HEK293T (cell line): Measurements from ENCODE around the gene BLVRA.
"Not testable (repeated sequence)": the region's sequence is repeated elsewhere in the genome, so short reads cannot be mapped to it uniquely, and the experiment has no call there.

Source experiments
- CTCF ChIA-PET: fragments of 350-600 bp; formaldehyde crosslinking; extraction: SDS; loops from one replicate; lab custom pipeline; 2021; ENCODE audit warnings: antibody characterized with exemption, inconsistent platforms; lab: Yijun Ruan, JAX
- POLR2A ChIA-PET: fragments of 350-600 bp; formaldehyde crosslinking; extraction: SDS; loops from one replicate; lab custom pipeline; 2020; ENCODE audit warnings: antibody characterized with exemption, inconsistent platforms; lab: Yijun Ruan, JAX
- DNase-seq: peaks from one replicate; pipeline ENCODE4 v3.0.0; 2012; ENCODE audit warnings: mixed read lengths; ENCODE audit errors: extremely low spot score
- ARNT ChIP-seq: fragments of 450-650 bp; IDR thresholded peaks from 2 replicates; pipeline ENCODE4 v1.6.1; 2017; ENCODE audit warnings: mild to moderate bottlenecking
- BHLHE40 ChIP-seq: fragments of 450-650 bp; IDR thresholded peaks from 2 replicates; pipeline ENCODE4 v1.6.1; 2016; ENCODE audit warnings: mild to moderate bottlenecking, moderate library complexity, borderline replicate concordance
- CTBP1 ChIP-seq: fragments of 450-650 bp; IDR thresholded peaks from 2 replicates; pipeline ENCODE4 v1.6.1; 2016; ENCODE audit warnings: borderline replicate concordance
- ELF4 ChIP-seq: fragments of 450-650 bp; IDR thresholded peaks from 2 replicates; pipeline ENCODE4 v1.6.1; 2017; ENCODE audit warnings: antibody characterized with exemption
- FOXA1 ChIP-seq: fragments of 450-650 bp; IDR thresholded peaks from 2 replicates; pipeline ENCODE4 v1.6.1; 2016; ENCODE audit warnings: mild to moderate bottlenecking
- FOXK2 ChIP-seq: fragments of 450-650 bp; IDR thresholded peaks from 2 replicates; pipeline ENCODE4 v1.6.1; 2016; ENCODE audit warnings: mild to moderate bottlenecking
- FOXM1 ChIP-seq: fragments of 450-650 bp; IDR thresholded peaks from 2 replicates; pipeline ENCODE4 v1.6.1; 2017; ENCODE audit warnings: mild to moderate bottlenecking, borderline replicate concordance
- HDGF ChIP-seq: fragments of 450-650 bp; IDR thresholded peaks from 2 replicates; pipeline ENCODE4 v1.6.1; 2017; ENCODE audit warnings: antibody characterized with exemption, borderline replicate concordance
- L3MBTL2 ChIP-seq: fragments of 450-650 bp; conservative IDR thresholded peaks from 2 replicates; pipeline ENCODE4 v1.6.1; 2016; ENCODE audit warnings: mild to moderate bottlenecking
- LEF1 ChIP-seq: fragments of 450-650 bp; IDR thresholded peaks from 2 replicates; pipeline ENCODE4 v1.6.1; 2017; ENCODE audit warnings: mild to moderate bottlenecking, borderline replicate concordance
- NFRKB ChIP-seq: fragments of 450-650 bp; IDR thresholded peaks from 2 replicates; pipeline ENCODE4 v1.6.1; 2016; ENCODE audit warnings: mild to moderate bottlenecking, moderate library complexity
- PKNOX1 ChIP-seq: fragments of 450-650 bp; IDR thresholded peaks from 2 replicates; pipeline ENCODE4 v1.6.1; 2016
- SP1 ChIP-seq: fragments of 450-650 bp; IDR thresholded peaks from 2 replicates; pipeline ENCODE4 v1.6.1; 2017
- SUZ12 ChIP-seq: fragments of 450-650 bp; IDR thresholded peaks from 2 replicates; pipeline ENCODE4 v1.6.1; 2016; ENCODE audit warnings: mild to moderate bottlenecking
- TARDBP ChIP-seq: fragments of 450-650 bp; IDR thresholded peaks from 2 replicates; pipeline ENCODE4 v1.6.1; 2016
- ZNF384 ChIP-seq: fragments of 450-650 bp; IDR thresholded peaks from 2 replicates; pipeline ENCODE4 v1.6.1; 2016

BLVRA gene

GRCh38 chr7:43791665-43792064 lies 33.2 kb downstream of the BLVRA start:
- POLR2A ChIA-PET: interaction anchor here (1.0 kb wide), 1 partner anchor 62 kb away, joined by 3 read pairs; the partner anchor contains the start of gene COA1
- DNase-seq: no peak
- CTCF ChIA-PET: no interaction called here
- no peak for TF ChIP-seq ZNF384

- DNase-seq: no peak
- POLR2A ChIA-PET: no interaction called here
- TF ChIP-seq PKNOX1 (no peak), SUZ12 (no peak), LEF1 (no peak), L3MBTL2 (no peak), ARNT (no peak), FOXK2 (no peak), ELF4 (no peak), CTBP1 (no peak)
- CTCF ChIA-PET: interaction anchor here (0.6 kb wide), 1 partner anchor 44 kb away, joined by 3 read pairs; no protein-coding TSS in a partner anchor
Observed at GRCh38 chr7:43792471-43793150, 34.1 kb downstream of the BLVRA start.

- CTCF ChIA-PET: interaction anchor here (0.7 to 1.5 kb wide), 2 partner anchors 9 to 100 kb away, joined by 3 to 5 read pairs; no protein-coding TSS in a partner anchor
- TF ChIP-seq ELF4: no peak
- DNase-seq: no peak
- POLR2A ChIA-PET: no interaction called here
Observed at GRCh38 chr7:43799605-43800004, 41.1 kb downstream of the BLVRA start.

GRCh38 chr7:43803865-43804264 lies 45.4 kb downstream of the BLVRA start:
- no peak for TF ChIP-seq LEF1
- CTCF ChIA-PET: no interaction called here
- DNase-seq: no peak
- POLR2A ChIA-PET: interaction anchor here (0.6 to 1.0 kb wide), 2 partner anchors 74 to 82 kb away, joined by 3 to 4 read pairs; partner anchors contain the start of gene COA1

GRCh38 chr7:43808410-43808809 lies 49.9 kb downstream of the BLVRA start:
- TF ChIP-seq FOXK2 (no peak), ZNF384 (no peak), TARDBP (no peak), FOXA1 (no peak), SUZ12 (no peak), LEF1 (no peak), HDGF (no peak), BHLHE40 (no peak), ELF4 (no peak), L3MBTL2 (no peak), NFRKB (no peak), ARNT (no peak), PKNOX1 (no peak), FOXM1 (no peak), CTBP1 (no peak), SP1 (no peak)
- no peak for DNase-seq
- ChIA-PET CTCF (no interaction called here), POLR2A (no interaction called here)

- DNase-seq: peak; percentile 44
- POLR2A ChIA-PET: interaction anchor here (1.2 kb wide), 2 partner anchors 81 to 228 kb away, joined by 3 to 5 read pairs; partner anchors contain the start of genes COA1 and STK17A
- CTCF ChIA-PET: interaction anchor here (0.7 to 1.4 kb wide), 8 partner anchors 10 to 249 kb away, joined by 3 to 7 read pairs (median 4); partner anchors contain the start of gene STK17A
Observed at GRCh38 chr7:43810195-43810941, 51.9 kb downstream of the BLVRA start.

GRCh38 chr7:43815373-43815772 lies 56.9 kb downstream of the BLVRA start:
- CTCF ChIA-PET: no interaction called here
- TF ChIP-seq PKNOX1 (no peak), HDGF (no peak), SP1 (no peak), LEF1 (no peak), NFRKB (no peak), BHLHE40 (no peak), L3MBTL2 (no peak), CTBP1 (no peak), ARNT (no peak), ZNF384 (no peak), TARDBP (no peak), FOXA1 (no peak), ELF4 (no peak), FOXK2 (no peak), SUZ12 (no peak), FOXM1 (no peak)
- POLR2A ChIA-PET: no interaction called here
- DNase-seq: no peak

- CTCF ChIA-PET, DNase-seq, POLR2A ChIA-PET: not testable (repeated sequence)
Observed at GRCh38 chr7:43816046-43816797, 57.7 kb downstream of the BLVRA start.
